Liver (tissue), 9 donors: ENCODE measurements around the gene PNPLA3. TPM values are rescaled to one million over a fixed set of nuclear protein-coding genes. Genes with fewer than 3 reads are reported as not detected.

Experiments used
- DNase-seq: peaks from one replicate; pipeline ENCODE4 v3.0.0-alpha.2; 2017; ENCODE audit warnings: low spot score
- H3K27ac ChIP-seq, 2 donors: one replicate each; pipeline ENCODE4 v1.7.0; 2013; ENCODE audit warnings: inconsistent platforms in 2 of 2, low read length in 2 of 2, control low read depth in 1 of 2, low read depth in 1 of 2, mild to moderate bottlenecking in 1 of 2
- H3K27me3 ChIP-seq, 4 donors: one replicate each; pipeline versions ENCODE4 v1.6.1 to v1.7.0; 2013; ENCODE audit warnings: low read length in 3 of 4, inconsistent platforms in 1 of 4, mild to moderate bottlenecking in 1 of 4, moderate library complexity in 1 of 4; ENCODE audit not compliant: control insufficient read depth in 4 of 4, insufficient read depth in 4 of 4
- H3K36me3 ChIP-seq, 4 donors: one replicate each; pipeline versions ENCODE4 v1.6.1 to v1.7.0; 2013; ENCODE audit warnings: low read length in 3 of 4, mild to moderate bottlenecking in 3 of 4, low read depth in 1 of 4, moderate library complexity in 1 of 4; ENCODE audit not compliant: control insufficient read depth in 4 of 4, insufficient read depth in 3 of 4
- H3K4me1 ChIP-seq, 4 donors: one replicate each; pipeline versions ENCODE4 v1.6.1 to v1.7.0; 2013; ENCODE audit warnings: low read length in 3 of 4, mild to moderate bottlenecking in 3 of 4, moderate library complexity in 1 of 4; ENCODE audit not compliant: control insufficient read depth in 4 of 4, insufficient read depth in 4 of 4
- H3K4me3 ChIP-seq, 3 donors: one replicate each; pipeline versions ENCODE4 v1.6.1 to v1.7.0; 2013; ENCODE audit warnings: low read length in 3 of 3, control low read depth in 1 of 3, low read depth in 1 of 3, mild to moderate bottlenecking in 1 of 3
- H3K9ac ChIP-seq, 2 donors: one replicate each; pipeline ENCODE4 v1.7.0; 2013; ENCODE audit warnings: low read length in 2 of 2, mild to moderate bottlenecking in 2 of 2, moderate library complexity in 2 of 2, control low read depth in 1 of 2, low read depth in 1 of 2
- H3K9me3 ChIP-seq, 4 donors: one replicate each; pipeline versions ENCODE4 v1.6.1 to v1.7.0; 2013; ENCODE audit warnings: low read length in 3 of 4; ENCODE audit not compliant: control insufficient read depth in 4 of 4
- EGR1 ChIP-seq, 2 donors: IDR thresholded peaks; 2 replicates each; pipeline ENCODE4 v1.6.1; 2016 to 2018; ENCODE audit warnings: antibody characterized with exemption in 2 of 2, low read depth in 2 of 2
- FOXA2 ChIP-seq: IDR thresholded peaks from 2 replicates; pipeline ENCODE4 v1.6.1; 2016; ENCODE audit warnings: antibody characterized with exemption
- HNF4A ChIP-seq, 2 donors: conservative IDR thresholded peaks; 2 replicates each; pipeline ENCODE4 v1.6.1; 2016; ENCODE audit warnings: antibody characterized with exemption in 2 of 2, mild to moderate bottlenecking in 2 of 2
- HNF4G ChIP-seq: IDR thresholded peaks from 2 replicates; pipeline ENCODE4 v1.6.1; 2016; ENCODE audit warnings: antibody characterized with exemption
- JUND ChIP-seq, 2 donors: IDR thresholded peaks; 2 replicates each; pipeline ENCODE4 v1.6.1; 2016; ENCODE audit warnings: antibody characterized with exemption in 2 of 2
- NR2F2 ChIP-seq: IDR thresholded peaks from 2 replicates; pipeline ENCODE4 v1.6.1; 2016; ENCODE audit warnings: antibody characterized with exemption
- RAD21 ChIP-seq, 2 donors: IDR thresholded peaks; 2 replicates each; pipeline ENCODE4 v1.6.1; 2016; ENCODE audit warnings: antibody characterized with exemption in 2 of 2, mild to moderate bottlenecking in 2 of 2
- RXRA ChIP-seq, 2 donors: IDR thresholded peaks; 2 replicates each; pipeline ENCODE4 v1.6.1; 2017 to 2018; ENCODE audit warnings: antibody characterized with exemption in 2 of 2, mild to moderate bottlenecking in 1 of 2
- SP1 ChIP-seq: IDR thresholded peaks from 2 replicates; pipeline ENCODE4 v1.6.1; 2018; ENCODE audit warnings: antibody characterized with exemption, mild to moderate bottlenecking
- TAF1 ChIP-seq: conservative IDR thresholded peaks from 2 replicates; pipeline ENCODE4 v1.6.1; 2016; ENCODE audit warnings: antibody characterized with exemption, mild to moderate bottlenecking
- YY1 ChIP-seq: IDR thresholded peaks from 2 replicates; pipeline ENCODE4 v1.6.1; 2016; ENCODE audit warnings: antibody characterized with exemption, mild to moderate bottlenecking
- WGBS: extraction: QIAGEN DNeasy Blood & Tissue Kit; methylation state at CpG from one replicate; pipeline ENCODE4 v1.1.7; 2013; 5-methylcytosine and 5-hydroxymethylcytosine counted together
- polyA plus RNA-seq, 2 donors: library from polyadenylated mRNA; stranded (reverse) in 1 of 2; unstranded in 1 of 2; fragments of 200-250 nt in 1 of 2; fragments of >200 nt in 1 of 2; fragmentation: Nextera tagmentation in 1 of 2; extraction: Ambion mirVana in 1 of 2; gene quantifications; one replicate each; pipeline versions ENCODE4 v1.2.1 to v1.2.3, GENCODE V29; 2013 to 2015
- total RNA-seq, 2 donors: library from RNA; depleted of rRNA; stranded (reverse); fragments of >200 nt; gene quantifications; one replicate each; pipeline ENCODE4 v1.2.3, GENCODE V29; 2014
- TF ChIP-seq, protein P1 (sequence below): IDR thresholded peaks from 2 replicates; pipeline ENCODE4 v1.6.1; 2016; ENCODE audit warnings: antibody characterized with exemption, mild to moderate bottlenecking
- TF ChIP-seq, protein P2 (sequence below): IDR thresholded peaks from 2 replicates; pipeline ENCODE4 v1.6.1; 2016; ENCODE audit warnings: antibody characterized with exemption
- TF ChIP-seq, protein P3 (sequence below): fragments of 150-350 bp; IDR thresholded peaks from 2 replicates; pipeline ENCODE4 v1.5.1; 2017; ENCODE audit warnings: improper control_type of control experiment, low read depth, low read length; ENCODE audit not compliant: missing input control
- TF ChIP-seq, protein P4 (sequence below): IDR thresholded peaks from 2 replicates; pipeline ENCODE4 v1.6.1; 2016; ENCODE audit warnings: antibody characterized with exemption
- TF ChIP-seq, protein P5 (sequence below): IDR thresholded peaks from 2 replicates; pipeline ENCODE4 v1.6.1; 2016; ENCODE audit warnings: antibody characterized with exemption
- donor health status: healthy.
- donor health status: healthy.
- donor health status: healthy.
- donor health status: healthy.
- donor health status: healthy.

PNPLA3 gene
- total and polyA plus RNA-seq, 4 donors = 15.9 to 59.1 (median 24.8) TPM

DNA sequence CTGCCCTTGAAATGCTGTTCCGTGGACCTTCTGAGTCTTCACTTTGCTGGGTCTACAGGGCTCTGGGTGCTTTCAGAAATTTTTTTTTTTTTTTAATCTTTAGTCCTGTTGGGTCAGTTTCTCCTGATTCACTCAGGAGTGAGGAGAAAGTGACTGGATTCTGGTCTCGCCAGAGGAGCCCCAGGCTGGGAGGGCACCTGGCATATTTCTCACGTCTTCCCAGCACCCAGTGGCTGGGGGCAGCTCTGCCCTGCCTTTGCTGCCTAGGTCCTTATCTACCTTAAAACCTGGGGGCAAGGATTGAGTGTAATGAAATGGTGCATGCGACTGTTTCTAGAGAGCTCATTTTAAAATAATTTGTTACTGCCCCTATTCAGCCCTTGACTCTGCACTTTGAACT, 55.0 kb downstream of the PNPLA3 start:
- Histone ChIP-seq H3K27me3 (no peaks in the 10 kb centered on the region), H3K9ac (no peak overlapping the region), H3K36me3 (peaks cover 26 to 82% (median 65%) of the 10 kb centered on the region in 4 donors), H3K4me1 (no peaks in the 10 kb centered on the region), H3K4me3 (no peak overlapping the region), H3K9me3 (no peaks in the 10 kb centered on the region), H3K27ac (no peak overlapping the region)
- 97% methylated on average over 4 of the region's 4 CpGs for WGBS
- DNase-seq = no peak
- TF ChIP-seq, protein P1, sequence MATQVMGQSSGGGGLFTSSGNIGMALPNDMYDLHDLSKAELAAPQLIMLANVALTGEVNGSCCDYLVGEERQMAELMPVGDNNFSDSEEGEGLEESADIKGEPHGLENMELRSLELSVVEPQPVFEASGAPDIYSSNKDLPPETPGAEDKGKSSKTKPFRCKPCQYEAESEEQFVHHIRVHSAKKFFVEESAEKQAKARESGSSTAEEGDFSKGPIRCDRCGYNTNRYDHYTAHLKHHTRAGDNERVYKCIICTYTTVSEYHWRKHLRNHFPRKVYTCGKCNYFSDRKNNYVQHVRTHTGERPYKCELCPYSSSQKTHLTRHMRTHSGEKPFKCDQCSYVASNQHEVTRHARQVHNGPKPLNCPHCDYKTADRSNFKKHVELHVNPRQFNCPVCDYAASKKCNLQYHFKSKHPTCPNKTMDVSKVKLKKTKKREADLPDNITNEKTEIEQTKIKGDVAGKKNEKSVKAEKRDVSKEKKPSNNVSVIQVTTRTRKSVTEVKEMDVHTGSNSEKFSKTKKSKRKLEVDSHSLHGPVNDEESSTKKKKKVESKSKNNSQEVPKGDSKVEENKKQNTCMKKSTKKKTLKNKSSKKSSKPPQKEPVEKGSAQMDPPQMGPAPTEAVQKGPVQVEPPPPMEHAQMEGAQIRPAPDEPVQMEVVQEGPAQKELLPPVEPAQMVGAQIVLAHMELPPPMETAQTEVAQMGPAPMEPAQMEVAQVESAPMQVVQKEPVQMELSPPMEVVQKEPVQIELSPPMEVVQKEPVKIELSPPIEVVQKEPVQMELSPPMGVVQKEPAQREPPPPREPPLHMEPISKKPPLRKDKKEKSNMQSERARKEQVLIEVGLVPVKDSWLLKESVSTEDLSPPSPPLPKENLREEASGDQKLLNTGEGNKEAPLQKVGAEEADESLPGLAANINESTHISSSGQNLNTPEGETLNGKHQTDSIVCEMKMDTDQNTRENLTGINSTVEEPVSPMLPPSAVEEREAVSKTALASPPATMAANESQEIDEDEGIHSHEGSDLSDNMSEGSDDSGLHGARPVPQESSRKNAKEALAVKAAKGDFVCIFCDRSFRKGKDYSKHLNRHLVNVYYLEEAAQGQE = no peak
- TF ChIP-seq RXRA (IDR thresholded peaks at IDR 0.05) (no peak), HNF4A (conservative IDR thresholded peaks at IDR 0.05) (no peak), YY1 (no peak), NR2F2 (no peak), RAD21 (IDR thresholded peaks at IDR 0.05) (no peak), TAF1 (no peak), SP1 (no peak), EGR1 (IDR thresholded peaks at IDR 0.05; ENCODE audit: low read depth in 2 of 2) (no peak), JUND (IDR thresholded peaks at IDR 0.05) (no peak), HNF4G (no peak), FOXA2 (no peak)
- TF ChIP-seq, protein P2, sequence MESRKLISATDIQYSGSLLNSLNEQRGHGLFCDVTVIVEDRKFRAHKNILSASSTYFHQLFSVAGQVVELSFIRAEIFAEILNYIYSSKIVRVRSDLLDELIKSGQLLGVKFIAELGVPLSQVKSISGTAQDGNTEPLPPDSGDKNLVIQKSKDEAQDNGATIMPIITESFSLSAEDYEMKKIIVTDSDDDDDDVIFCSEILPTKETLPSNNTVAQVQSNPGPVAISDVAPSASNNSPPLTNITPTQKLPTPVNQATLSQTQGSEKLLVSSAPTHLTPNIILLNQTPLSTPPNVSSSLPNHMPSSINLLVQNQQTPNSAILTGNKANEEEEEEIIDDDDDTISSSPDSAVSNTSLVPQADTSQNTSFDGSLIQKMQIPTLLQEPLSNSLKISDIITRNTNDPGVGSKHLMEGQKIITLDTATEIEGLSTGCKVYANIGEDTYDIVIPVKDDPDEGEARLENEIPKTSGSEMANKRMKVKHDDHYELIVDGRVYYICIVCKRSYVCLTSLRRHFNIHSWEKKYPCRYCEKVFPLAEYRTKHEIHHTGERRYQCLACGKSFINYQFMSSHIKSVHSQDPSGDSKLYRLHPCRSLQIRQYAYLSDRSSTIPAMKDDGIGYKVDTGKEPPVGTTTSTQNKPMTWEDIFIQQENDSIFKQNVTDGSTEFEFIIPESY = no peak
- TF ChIP-seq, protein P3, sequence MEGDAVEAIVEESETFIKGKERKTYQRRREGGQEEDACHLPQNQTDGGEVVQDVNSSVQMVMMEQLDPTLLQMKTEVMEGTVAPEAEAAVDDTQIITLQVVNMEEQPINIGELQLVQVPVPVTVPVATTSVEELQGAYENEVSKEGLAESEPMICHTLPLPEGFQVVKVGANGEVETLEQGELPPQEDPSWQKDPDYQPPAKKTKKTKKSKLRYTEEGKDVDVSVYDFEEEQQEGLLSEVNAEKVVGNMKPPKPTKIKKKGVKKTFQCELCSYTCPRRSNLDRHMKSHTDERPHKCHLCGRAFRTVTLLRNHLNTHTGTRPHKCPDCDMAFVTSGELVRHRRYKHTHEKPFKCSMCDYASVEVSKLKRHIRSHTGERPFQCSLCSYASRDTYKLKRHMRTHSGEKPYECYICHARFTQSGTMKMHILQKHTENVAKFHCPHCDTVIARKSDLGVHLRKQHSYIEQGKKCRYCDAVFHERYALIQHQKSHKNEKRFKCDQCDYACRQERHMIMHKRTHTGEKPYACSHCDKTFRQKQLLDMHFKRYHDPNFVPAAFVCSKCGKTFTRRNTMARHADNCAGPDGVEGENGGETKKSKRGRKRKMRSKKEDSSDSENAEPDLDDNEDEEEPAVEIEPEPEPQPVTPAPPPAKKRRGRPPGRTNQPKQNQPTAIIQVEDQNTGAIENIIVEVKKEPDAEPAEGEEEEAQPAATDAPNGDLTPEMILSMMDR = no peak
- TF ChIP-seq, protein P4, sequence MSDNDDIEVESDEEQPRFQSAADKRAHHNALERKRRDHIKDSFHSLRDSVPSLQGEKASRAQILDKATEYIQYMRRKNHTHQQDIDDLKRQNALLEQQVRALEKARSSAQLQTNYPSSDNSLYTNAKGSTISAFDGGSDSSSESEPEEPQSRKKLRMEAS = no peak
- TF ChIP-seq, protein P5, sequence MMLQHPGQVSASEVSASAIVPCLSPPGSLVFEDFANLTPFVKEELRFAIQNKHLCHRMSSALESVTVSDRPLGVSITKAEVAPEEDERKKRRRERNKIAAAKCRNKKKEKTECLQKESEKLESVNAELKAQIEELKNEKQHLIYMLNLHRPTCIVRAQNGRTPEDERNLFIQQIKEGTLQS = no peak

DNA sequence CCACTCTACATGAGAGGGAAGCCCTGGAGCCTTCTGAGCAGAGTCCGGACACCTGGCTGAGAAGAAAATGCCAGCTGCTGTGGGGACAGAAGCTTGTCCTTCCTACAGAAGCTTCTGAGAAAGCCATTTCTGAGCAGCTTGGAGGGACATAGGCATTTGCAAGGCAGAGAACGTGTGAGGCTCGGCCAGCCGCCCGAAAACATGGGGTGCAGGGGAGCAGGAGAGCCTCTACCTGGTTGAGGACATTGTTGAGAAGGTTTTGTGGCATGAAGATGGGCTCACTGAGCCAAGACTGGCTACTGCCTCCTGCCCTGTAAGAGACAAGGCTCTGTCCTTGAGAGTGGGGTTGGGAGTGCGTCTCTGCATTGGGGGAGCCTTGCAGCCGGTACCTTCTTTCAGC, 57.0 kb downstream of the PNPLA3 start:
- no peak for DNase-seq
- WGBS = 98% methylated on average over 7 of the region's 7 CpGs
- no peaks in the 10 kb centered on the region for H3K9me3 ChIP-seq
- no peak overlapping the region for H3K9ac ChIP-seq
- H3K27me3 ChIP-seq = no peaks in the 10 kb centered on the region
- H3K36me3 ChIP-seq = peaks cover 19 to 79% (median 60%) of the 10 kb centered on the region in 4 donors
- no peak overlapping the region for H3K4me3 ChIP-seq
- H3K27ac ChIP-seq = no peak overlapping the region
- no peaks in the 10 kb centered on the region for H3K4me1 ChIP-seq
- TF ChIP-seq RAD21 (IDR thresholded peaks at IDR 0.05) (no peak), JUND (IDR thresholded peaks at IDR 0.05) (no peak), RXRA (IDR thresholded peaks at IDR 0.05) (no peak), TAF1 (no peak), HNF4G (no peak), EGR1 (IDR thresholded peaks at IDR 0.05; ENCODE audit: low read depth in 2 of 2) (no peak), NR2F2 (no peak)
- TF ChIP-seq, protein P1 = no peak
- TF ChIP-seq, protein P3 = no peak
- TF ChIP-seq, protein P5 = no peak
